GM15510 (cell line): ENCODE results near the gene TRIM31.

Experiments
- POLR2A ChIP-seq: IDR thresholded peaks from 3 replicates; pipeline ENCODE4 v1.6.1; 2011; ENCODE audit warnings: borderline replicate concordance; ENCODE audit not compliant: insufficient read length; ENCODE audit errors: extremely low read depth

The TRIM31 gene

GRCh38 chr6:30152016-30152673 is 39.3 kb upstream of the TRIM31 start:
- no peak for TF ChIP-seq POLR2A

- no peak for TF ChIP-seq POLR2A
Observed at GRCh38 chr6:30151580-30151979, 38.7 kb upstream of the TRIM31 start.

- no peak for TF ChIP-seq POLR2A
Observed at GRCh38 chr6:30150671-30151395, 37.9 kb upstream of the TRIM31 start.

- TF ChIP-seq POLR2A: no peak
Observed at GRCh38 chr6:30149858-30150550, 37.1 kb upstream of the TRIM31 start.

GRCh38 chr6:30149234-30149633 is 36.3 kb upstream of the TRIM31 start:
- no peak for TF ChIP-seq POLR2A

- TF ChIP-seq POLR2A: no peak
Observed at GRCh38 chr6:30147096-30147495, 34.2 kb upstream of the TRIM31 start.

GRCh38 chr6:30145818-30146217 is 32.9 kb upstream of the TRIM31 start:
- no peak for TF ChIP-seq POLR2A

GRCh38 chr6:30144811-30145210 is 31.9 kb upstream of the TRIM31 start:
- no peak for TF ChIP-seq POLR2A

GRCh38 chr6:30143780-30144179 is 30.9 kb upstream of the TRIM31 start:
- TF ChIP-seq POLR2A: no peak

GRCh38 chr6:30142665-30143064 is 29.8 kb upstream of the TRIM31 start:
- no peak for TF ChIP-seq POLR2A

- TF ChIP-seq POLR2A: no peak
Observed at GRCh38 chr6:30136570-30137286, 23.8 kb upstream of the TRIM31 start.

GRCh38 chr6:30135757-30136156 is 22.9 kb upstream of the TRIM31 start, which contains the start of gene TRIM40:
TSS of gene TRIM40 (plus strand) at chr6:30136140. CDS start at chr6:30137037, 897 bp downstream.
- no peak for TF ChIP-seq POLR2A

GRCh38 chr6:30135147-30135546 is 22.3 kb upstream of the TRIM31 start:
- TF ChIP-seq POLR2A: no peak

GRCh38 chr6:30131947-30132497 is 19.1 kb upstream of the TRIM31 start:
- no peak for TF ChIP-seq POLR2A

GRCh38 chr6:30130887-30131862 is 18.3 kb upstream of the TRIM31 start:
- no peak for TF ChIP-seq POLR2A
